Measurements from ENCODE around the gene SMYD1.
"Not testable (repeated sequence)": the region's sequence is repeated elsewhere in the genome, so short reads cannot be mapped to it uniquely, and the experiment has no call there.

Gene SMYD1

GRCh38 chr2:88067598-88067997, at the start of gene SMYD1:
SMYD1 (plus strand) TSS chr2:88067825; CDS start chr2:88067865, 40 bp downstream.
- no peak for DNase-seq (ENCODE audit: extremely low read depth in 1 of 2, low read depth in 1 of 2)

- not testable (repeated sequence) for DNase-seq (ENCODE audit: extremely low read depth in 1 of 2, low read depth in 1 of 2)
Measured at GRCh38 chr2:88018077-88018805, 49.4 kb upstream of the SMYD1 start.

GRCh38 chr2:88018909-88019308, 48.7 kb upstream of the SMYD1 start:
- DNase-seq (ENCODE audit: extremely low read depth in 1 of 2, low read depth in 1 of 2) = no peak

DNA sequence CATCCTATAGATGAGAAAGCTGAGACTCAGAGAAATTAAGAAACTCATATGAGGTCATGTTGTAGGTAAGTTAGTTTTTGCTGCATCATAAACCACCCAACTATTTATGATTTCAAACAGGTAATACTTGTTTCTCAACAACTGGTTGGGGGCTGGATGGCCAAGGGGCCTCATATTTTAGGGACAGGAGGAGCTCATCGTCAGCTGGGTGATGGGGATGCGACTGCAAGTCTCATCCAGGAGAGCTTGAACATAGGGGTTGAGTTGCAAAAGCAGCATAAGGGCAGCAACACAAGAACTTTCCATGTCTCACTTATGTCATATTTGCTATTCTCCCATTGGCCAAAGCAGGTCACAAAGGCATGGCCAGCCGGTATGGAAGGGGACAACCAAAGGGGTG, 47.6 kb upstream of the SMYD1 start:
- no peak for DNase-seq (ENCODE audit: extremely low read depth in 1 of 2, low read depth in 1 of 2)

GRCh38 chr2:88022669-88022921, 45.0 kb upstream of the SMYD1 start:
- no peak for DNase-seq (ENCODE audit: extremely low read depth in 1 of 2, low read depth in 1 of 2)

GRCh38 chr2:88024509-88024908, 43.1 kb upstream of the SMYD1 start:
- no peak for DNase-seq (ENCODE audit: extremely low read depth in 1 of 2, low read depth in 1 of 2)

GRCh38 chr2:88027697-88028389, 39.8 kb upstream of the SMYD1 start:
- no peak for DNase-seq (ENCODE audit: extremely low read depth in 1 of 2, low read depth in 1 of 2)

DNA sequence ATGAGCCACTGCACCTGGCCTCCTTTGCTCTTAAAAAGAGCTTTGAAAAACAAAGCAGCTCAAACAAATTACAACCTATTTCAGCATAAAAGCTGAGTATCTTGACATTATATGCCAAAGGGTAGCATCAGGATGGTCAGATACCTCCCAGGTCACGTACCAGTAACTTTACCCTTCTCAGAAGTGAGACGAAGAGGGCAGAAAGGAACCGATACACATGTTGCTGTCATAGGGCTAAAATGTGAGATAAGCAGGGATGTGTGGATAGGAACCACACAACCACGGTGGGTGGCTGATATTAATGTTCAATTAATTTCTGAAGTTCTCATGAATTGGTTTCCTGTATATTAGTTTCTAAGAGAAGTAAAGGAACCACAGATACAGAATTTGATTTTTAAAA, 38.7 kb upstream of the SMYD1 start:
- no peak for DNase-seq (ENCODE audit: extremely low read depth in 1 of 2, low read depth in 1 of 2)

DNA sequence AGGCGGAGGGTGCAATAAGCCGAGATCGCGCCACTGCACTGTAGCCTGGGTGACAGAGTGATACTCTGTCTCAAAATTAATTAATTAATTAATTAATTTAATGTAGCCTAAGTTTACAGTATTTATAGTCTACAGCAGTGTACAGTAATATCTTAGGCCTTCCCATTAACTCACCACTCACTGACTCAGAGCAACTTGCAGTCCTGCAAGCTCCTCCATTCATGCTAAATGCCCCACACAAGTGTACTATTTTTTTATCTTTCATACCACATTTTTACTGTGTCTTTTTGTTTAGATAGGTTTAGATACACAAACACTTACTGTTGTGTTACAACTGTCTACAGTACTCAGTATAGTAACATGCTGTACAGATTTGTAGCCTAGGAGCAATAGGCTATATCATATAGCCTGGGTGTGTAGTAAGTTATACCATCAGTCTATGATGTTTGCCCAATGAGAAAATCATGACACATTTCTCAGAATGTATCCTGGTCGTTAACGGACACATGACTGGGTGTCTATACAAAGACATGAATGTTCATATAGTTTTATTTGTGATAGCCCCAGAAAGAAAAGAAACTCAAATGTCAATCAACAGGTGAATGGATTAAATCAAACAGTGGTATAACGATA, 35.4 kb upstream of the SMYD1 start:
- no peak for DNase-seq (ENCODE audit: extremely low read depth in 1 of 2, low read depth in 1 of 2)

DNA sequence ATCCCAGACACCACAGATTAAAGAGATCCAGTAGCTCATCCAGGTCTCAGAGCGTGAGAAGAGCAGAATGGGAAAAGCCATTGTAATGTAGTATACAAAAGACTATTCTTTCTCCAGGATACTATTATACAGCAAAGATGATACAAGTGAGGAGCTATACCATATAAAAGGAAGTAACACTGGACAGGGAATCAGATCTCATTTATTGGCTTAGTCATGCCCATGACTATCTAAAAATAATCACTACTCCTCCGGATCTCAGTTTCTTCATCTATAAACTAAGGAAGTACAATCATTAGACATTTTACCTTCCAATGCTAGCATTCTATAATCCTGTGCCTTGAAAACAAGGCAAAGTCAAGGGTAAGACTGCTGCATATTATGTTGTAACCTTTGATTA, 31.4 kb upstream of the SMYD1 start:
- DNase-seq (ENCODE audit: extremely low read depth in 1 of 2, low read depth in 1 of 2) = no peak

DNA sequence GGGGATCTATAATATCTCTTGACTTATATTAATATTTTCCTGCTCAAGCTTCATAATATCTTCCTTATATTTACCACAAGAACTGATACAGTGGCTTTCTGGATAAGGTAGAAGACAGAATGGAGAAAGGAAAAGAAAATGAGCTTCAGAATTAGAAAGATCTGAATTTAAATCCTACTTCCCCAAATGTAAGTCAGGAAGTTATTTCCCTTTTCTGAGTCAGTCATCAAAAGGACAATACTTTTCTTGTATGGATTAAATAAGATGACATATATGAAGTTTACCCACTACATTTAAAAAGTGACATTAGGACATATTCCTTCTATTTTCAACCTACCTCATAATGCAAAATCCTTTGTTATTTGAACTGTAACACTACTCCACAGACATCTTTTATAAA, 31.0 kb upstream of the SMYD1 start:
- DNase-seq (ENCODE audit: extremely low read depth in 1 of 2, low read depth in 1 of 2) = no peak

DNA sequence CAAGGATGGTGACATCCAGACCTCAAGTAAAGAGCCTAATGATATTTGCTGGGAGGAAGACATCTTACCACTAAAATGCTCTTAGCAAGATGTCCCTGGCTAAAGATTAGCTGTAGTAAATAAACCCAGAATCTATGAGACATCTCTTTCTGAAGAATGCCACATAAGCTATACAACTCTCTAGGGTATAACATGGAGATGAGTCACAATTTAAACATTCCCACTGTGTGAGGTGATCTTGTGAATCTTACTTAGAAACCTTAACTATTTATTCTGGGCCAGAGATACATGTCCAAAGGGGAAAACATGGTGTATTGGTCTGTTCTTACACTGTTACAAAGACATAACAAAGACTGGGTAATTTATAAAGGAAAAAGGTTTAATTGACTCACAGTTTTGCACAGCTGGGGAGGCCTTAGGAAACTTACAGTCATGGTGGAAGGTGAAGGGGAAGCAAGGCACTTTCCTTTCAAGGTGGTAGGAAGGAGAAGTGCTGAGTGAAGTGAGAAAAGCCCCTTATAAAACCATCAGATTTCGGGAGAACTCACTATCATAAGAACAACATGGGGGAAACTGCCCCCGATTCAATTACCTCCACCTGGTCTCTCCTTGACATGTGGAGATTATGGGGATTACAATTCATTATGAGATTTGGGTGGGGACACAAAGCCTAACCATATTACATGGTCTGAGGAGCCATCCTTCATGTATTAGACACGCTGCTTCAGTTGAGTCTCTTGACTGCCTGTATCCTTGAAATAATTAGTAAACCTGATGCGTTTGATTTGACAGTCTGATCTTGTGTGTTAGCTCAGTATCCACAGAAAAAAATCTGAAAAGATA, 29.1 kb upstream of the SMYD1 start:
- DNase-seq (ENCODE audit: extremely low read depth in 1 of 2, low read depth in 1 of 2) = no peak

DNA sequence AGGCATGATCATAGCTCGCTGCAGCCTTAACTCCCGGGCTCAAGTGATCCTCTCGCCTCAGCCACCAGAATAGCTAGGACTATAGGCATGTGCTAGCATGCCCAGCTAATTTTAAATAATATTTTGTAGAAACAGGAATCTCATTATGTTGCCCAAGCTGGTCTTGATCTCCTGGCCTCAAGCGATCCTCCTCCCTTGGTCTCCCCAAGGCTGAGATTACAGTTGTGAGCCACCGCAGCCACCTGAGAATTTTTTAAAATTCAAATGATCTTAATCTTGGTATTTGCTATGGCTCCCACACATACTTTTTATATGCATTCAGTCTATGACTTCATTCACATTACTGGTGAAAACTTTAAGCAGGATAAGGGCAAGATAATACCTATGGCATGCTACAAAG, 25.1 kb upstream of the SMYD1 start:
- no peak for DNase-seq (ENCODE audit: extremely low read depth in 1 of 2, low read depth in 1 of 2)

GRCh38 chr2:88045561-88045960, 22.1 kb upstream of the SMYD1 start:
- DNase-seq (ENCODE audit: extremely low read depth in 1 of 2, low read depth in 1 of 2) = not testable (repeated sequence)

- DNase-seq (ENCODE audit: extremely low read depth in 1 of 2, low read depth in 1 of 2) = no peak
Measured at GRCh38 chr2:88048541-88048940, 19.1 kb upstream of the SMYD1 start.

- DNase-seq (ENCODE audit: extremely low read depth in 1 of 2, low read depth in 1 of 2) = no peak
Measured at GRCh38 chr2:88049622-88050021, 18.0 kb upstream of the SMYD1 start.

- DNase-seq (ENCODE audit: extremely low read depth in 1 of 2, low read depth in 1 of 2) = no peak
Measured at GRCh38 chr2:88051792-88052191, 15.8 kb upstream of the SMYD1 start.

DNA sequence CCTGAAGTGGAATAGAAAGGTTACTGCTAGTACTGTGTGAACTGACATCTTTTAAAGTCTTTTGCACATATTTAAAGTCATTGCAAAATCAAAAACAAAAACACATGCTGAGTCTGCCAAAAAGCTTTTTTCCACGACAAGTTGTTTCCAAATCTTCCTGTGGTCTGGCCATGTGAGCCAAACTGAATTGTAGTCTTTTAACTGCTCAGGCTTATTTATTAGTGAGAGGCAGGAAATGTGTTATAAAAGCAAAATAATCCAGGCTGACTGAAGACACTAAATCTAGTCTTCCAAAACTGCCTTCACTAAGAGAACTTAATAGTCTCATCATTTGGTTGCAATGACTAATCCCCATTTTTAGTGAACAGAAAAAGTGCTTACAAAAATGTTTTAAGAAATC, 14.3 kb upstream of the SMYD1 start:
- DNase-seq (ENCODE audit: extremely low read depth in 1 of 2, low read depth in 1 of 2) = no peak

- DNase-seq (ENCODE audit: extremely low read depth in 1 of 2, low read depth in 1 of 2) = no peak
Measured at GRCh38 chr2:88053934-88054781, 13.5 kb upstream of the SMYD1 start.

GRCh38 chr2:88054782-88055370, 12.7 kb upstream of the SMYD1 start:
- no peak for DNase-seq (ENCODE audit: extremely low read depth in 1 of 2, low read depth in 1 of 2)

Data from activated CD8-positive, alpha-beta memory T cell treated with anti-CD3 and anti-CD28 coated beads for 1 hour (primary cell).